ENCODE results near the gene PAFAH2.
"Not testable (repeated sequence)": the region's sequence is repeated elsewhere in the genome, so short reads cannot be mapped to it uniquely, and the experiment has no call there.

PAFAH2 gene

DNA sequence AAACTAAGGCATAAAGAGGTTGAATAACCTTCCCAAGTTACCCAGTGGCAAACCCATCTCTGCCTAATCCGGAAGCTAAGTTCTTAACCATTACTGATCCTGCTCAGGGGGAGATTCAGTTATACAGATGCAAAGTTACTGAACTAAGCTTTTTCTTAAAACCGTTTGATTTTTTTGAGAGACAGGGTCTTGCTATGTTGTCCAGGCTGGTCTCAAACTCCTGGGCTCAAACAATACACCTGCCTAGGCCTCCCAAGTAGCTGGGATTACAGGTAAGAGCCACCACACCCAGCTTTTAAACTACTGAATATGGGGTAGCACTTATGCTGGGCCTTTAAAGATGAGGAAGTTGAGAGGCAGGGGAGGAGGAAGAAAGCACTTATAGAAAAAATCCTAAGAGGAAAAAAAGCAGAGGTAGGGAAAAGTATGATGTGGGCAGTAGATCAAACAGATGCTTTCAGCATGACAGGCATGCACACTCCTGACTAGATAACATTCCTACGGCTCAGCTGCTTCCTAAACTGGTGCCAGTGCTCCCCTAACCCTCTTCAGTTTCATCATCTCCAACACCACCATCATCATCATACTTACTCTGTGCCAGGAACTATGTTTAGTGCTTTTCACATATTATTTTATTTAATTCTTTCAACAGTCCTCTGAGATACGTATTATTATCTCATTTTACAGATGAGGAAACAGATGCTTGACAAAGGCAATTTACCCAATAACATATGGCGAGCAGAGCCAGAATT is 5.8 kb downstream of the PAFAH2 start:
- peak; percentile 45 for DNase-seq
- in situ Hi-C loops (cut with MboI; ENCODE audit: low pct_unique_long_range_greater_than_20kb, low sequenced_read_pairs): loop anchor here (10.0 kb wide), 1 partner anchor 97 kb away; no protein-coding TSS in a partner anchor

DNA sequence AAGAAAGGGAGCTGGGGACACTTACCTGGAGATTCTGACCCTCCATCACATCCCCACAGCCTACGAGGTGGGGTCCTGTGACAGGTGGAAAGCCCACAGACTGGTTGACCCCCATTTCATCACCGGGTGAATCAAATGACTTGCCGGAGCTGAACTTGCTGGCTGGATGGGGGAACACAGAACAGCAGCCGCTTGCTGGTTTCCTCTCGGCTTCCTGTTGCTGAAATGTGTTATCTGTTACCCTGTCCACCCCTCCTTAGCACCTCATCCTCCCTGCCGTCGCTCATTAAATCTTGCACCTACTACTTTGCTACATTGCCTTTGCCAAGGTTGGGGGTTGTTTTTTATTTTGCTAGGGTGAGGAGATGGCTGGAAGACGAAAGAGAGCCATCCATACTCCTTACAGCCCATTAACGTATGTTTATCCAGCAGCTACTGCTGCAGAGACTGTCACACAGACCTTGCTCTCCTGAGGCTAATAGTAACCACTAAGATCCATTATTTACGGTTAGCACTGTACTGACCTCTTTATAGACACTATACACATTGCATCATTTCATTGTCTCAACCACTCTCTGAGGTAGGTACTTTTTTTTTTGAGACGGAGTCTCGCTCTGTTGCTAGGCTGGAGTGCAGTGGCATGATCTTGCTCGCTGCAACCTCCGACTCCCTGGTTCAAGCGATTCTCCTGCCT is 7.0 kb downstream of the PAFAH2 start:
- DNase-seq: peak; percentile 77
- in situ Hi-C loops (cut with MboI; ENCODE audit: low pct_unique_long_range_greater_than_20kb, low sequenced_read_pairs): loop anchor here (10.0 kb wide), 1 partner anchor 96 kb away; no protein-coding TSS in a partner anchor

DNA sequence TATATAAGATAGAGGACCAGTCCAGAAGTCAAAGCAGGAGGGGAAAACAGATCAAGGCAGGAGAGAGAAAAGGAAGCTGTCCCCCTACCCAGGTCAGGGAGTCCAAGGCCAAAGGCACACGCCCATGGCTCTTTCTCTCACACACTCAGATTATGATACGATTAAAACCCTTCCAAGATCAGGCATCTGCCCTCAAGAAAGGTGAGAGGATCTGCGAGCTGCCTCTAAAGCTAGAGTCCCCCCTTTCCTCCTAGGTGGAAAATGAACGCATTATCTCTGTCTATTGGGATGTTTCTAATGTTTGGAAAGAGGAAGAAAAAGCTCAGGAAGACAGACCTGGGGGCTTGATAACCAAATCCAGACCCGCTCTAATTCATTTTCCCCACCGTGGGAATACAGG is 7.6 kb downstream of the PAFAH2 start:
- no peak for DNase-seq
- in situ Hi-C loops (cut with MboI; ENCODE audit: low pct_unique_long_range_greater_than_20kb, low sequenced_read_pairs): loop anchor here (10.0 kb wide), 1 partner anchor 95 kb away; no protein-coding TSS in a partner anchor

GRCh38 chr1:25989440-25990234 is 8.2 kb downstream of the PAFAH2 start:
- in situ Hi-C loops (cut with MboI; ENCODE audit: low pct_unique_long_range_greater_than_20kb, low sequenced_read_pairs): loop anchor here (10.0 kb wide), 1 partner anchor 95 kb away; no protein-coding TSS in a partner anchor
- no peak for DNase-seq

GRCh38 chr1:25987951-25988350 is 9.9 kb downstream of the PAFAH2 start:
- no peak for DNase-seq
- in situ Hi-C loops (cut with MboI; ENCODE audit: low pct_unique_long_range_greater_than_20kb, low sequenced_read_pairs): no loop called here

DNA sequence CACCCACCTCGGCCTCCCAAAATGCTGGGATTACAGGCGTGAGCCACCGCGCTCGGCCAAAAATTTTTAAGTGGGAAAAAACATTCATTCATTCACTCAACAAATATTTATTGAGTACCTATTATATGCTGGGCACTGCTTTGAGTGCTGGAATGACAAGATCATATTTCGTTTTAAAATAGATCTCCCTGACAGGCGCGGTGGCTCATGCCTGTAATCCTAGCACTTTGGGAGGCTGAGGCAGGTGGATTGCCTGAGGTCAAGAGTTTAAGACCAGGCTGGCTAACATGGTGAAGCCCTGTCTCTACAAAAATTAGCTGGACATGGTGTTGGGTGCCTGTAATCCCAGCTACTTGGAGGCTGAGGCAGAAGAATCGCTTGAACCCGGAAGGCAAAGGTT is 11.1 kb downstream of the PAFAH2 start:
- in situ Hi-C loops (cut with MboI; ENCODE audit: low pct_unique_long_range_greater_than_20kb, low sequenced_read_pairs); DNase-seq: not testable (repeated sequence)

GRCh38 chr1:25985670-25986069 is 12.2 kb downstream of the PAFAH2 start:
- in situ Hi-C loops (cut with MboI; ENCODE audit: low pct_unique_long_range_greater_than_20kb, low sequenced_read_pairs): no loop called here
- DNase-seq: no peak

DNA sequence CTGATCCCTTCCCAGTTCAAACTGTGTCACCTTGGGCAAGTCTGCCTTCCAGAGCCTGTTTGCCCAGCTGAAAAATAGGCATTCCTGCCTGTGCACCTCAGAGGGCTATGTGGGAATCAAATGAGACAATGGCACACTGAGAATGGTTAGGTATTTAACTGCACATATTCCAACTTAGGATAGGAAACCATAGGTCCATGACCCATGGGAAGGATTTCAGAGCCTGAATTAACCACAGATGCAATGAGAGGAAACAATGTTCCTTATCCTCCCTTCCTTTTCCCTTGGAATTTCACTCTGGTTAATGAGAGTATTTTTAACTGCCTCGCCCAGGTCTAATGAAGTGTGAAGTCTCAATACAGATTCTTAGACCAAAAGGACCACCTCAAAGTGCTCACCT is 12.7 kb downstream of the PAFAH2 start:
- in situ Hi-C loops (cut with MboI; ENCODE audit: low pct_unique_long_range_greater_than_20kb, low sequenced_read_pairs): no loop called here
- DNase-seq: no peak

DNA sequence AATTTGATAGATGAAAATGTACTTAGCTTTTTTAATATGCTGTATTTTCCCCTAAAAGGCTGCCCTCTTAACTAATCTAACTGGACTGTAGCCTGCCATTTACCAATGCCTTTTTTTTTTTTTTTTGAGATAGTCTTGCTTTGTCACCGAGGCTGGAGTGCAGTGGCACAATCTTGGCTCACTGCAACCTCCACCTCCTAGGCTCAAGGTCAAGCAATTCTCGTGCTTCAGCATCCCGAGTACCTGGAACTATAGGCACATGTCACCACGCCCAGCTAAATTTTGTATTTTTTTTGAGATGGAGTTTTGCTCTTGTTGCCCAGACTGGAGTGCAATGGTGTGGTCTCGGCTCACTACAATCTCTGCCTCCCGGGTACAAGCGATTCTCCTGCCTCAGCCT is 18.7 kb downstream of the PAFAH2 start:
- DNase-seq: no peak
- in situ Hi-C loops (cut with MboI; ENCODE audit: low pct_unique_long_range_greater_than_20kb, low sequenced_read_pairs): no loop called here

GRCh38 chr1:25978403-25978802 is 19.5 kb downstream of the PAFAH2 start:
- no peak for DNase-seq
- in situ Hi-C loops (cut with MboI; ENCODE audit: low pct_unique_long_range_greater_than_20kb, low sequenced_read_pairs): no loop called here

DNA sequence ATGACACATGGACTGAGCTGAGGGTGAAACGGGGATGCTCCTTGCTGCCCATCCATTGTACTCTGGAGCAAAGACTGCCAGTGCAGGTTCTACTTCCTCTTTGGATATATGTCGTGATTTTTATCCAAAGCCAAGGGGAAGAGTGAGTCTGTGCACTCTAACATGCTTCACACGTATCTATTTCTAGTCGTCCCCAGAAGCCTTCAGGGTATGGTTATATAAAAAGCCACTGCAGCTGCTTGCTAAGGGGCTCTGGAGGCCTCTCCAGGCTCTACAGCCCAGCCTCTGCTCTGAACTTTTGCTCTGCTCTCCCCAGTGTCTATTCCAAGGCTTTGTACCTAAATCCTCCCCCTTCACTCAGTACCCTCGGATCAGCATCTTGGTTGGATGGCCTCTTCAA is 20.1 kb downstream of the PAFAH2 start:
- in situ Hi-C loops (cut with MboI; ENCODE audit: low pct_unique_long_range_greater_than_20kb, low sequenced_read_pairs): no loop called here
- no peak for DNase-seq

GRCh38 chr1:25973610-25974321 is 24.1 kb downstream of the PAFAH2 start:
- in situ Hi-C loops (cut with MboI; ENCODE audit: low pct_unique_long_range_greater_than_20kb, low sequenced_read_pairs): no loop called here
- DNase-seq: no peak

GRCh38 chr1:25971811-25972180 is 26.1 kb downstream of the PAFAH2 start:
- in situ Hi-C loops (cut with MboI; ENCODE audit: low pct_unique_long_range_greater_than_20kb, low sequenced_read_pairs): no loop called here
- DNase-seq: no peak

DNA sequence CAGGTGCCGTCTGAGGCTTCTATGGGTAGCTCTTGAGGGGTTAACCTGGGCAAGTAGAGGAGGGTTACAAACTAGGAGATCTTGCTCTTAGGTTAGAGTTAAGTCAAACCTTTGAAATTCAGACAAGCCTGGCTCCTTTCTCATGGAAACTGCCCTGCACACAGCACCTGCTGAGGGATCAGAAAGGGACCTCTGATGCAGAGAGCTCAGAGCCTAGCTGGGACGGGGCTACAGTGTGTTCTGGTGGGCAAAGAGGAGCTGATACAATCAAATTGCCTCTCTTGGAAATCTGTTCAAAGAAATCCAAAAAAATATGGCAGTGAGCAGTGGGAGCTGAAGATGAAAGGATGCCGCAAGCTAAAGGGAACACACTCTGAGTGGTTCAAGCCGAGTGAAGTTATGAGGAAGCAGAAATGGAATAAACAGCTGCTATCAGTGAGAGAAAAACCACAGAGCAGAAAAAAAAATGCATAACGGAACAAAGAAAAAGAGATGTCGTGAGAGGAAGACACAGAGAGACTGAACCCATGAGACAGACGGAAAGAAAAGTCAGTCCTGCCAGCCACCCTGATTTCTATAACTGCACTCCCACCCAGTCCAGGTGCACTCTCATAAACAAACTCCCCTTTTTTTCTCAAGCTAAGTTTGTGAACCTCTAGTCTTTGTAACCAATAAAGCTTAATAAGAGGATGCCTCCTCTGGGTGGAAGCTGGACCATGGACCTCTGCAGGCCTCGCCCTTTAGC is 26.6 kb downstream of the PAFAH2 start:
- DNase-seq: peak; percentile 96
- in situ Hi-C loops (cut with MboI; ENCODE audit: low pct_unique_long_range_greater_than_20kb, low sequenced_read_pairs): no loop called here

- in situ Hi-C loops (cut with MboI; ENCODE audit: low pct_unique_long_range_greater_than_20kb, low sequenced_read_pairs): no loop called here
- DNase-seq: no peak
Observed at GRCh38 chr1:25967308-25967707, 30.6 kb downstream of the PAFAH2 start.

DNA sequence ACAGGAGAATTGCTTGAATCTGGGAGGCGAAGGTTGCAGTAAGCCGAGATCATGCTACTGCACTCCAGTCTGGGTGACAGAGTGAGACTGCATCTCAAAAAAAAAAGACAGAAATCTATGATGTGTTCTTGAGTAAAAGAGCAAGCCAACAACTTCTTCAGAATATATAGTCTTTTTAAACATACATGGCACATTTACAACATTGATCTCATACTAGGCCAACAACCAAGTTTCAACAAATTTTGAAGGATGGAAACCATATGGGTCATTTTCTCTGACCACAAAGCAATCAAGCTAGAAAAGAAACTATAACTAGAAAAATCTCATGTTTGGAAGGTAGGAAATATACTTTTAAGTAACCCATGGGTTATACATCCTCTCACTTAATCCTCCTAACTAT is 38.3 kb downstream of the PAFAH2 start:
- in situ Hi-C loops (cut with MboI; ENCODE audit: low pct_unique_long_range_greater_than_20kb, low sequenced_read_pairs): no loop called here
- no peak for DNase-seq

DNA sequence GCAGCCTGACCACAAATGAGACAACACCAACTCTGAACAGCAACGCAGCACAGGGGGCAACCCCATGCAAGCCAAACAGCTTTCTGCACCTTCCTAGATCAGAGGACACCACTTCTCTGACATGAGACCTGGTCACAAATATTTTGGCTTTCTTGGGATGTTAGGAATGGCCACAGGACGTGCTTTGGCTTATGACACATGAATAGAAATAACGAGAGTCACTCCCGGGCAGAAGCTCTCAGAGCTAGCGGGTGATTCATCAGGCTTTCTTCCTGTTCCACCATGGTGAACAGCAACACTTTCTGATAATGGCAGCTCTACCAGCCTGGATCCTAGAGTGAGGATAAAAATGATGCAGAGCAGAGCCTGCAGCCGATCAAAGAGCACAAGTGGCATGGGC is 39.4 kb downstream of the PAFAH2 start:
- in situ Hi-C loops (cut with MboI; ENCODE audit: low pct_unique_long_range_greater_than_20kb, low sequenced_read_pairs): no loop called here

DNA sequence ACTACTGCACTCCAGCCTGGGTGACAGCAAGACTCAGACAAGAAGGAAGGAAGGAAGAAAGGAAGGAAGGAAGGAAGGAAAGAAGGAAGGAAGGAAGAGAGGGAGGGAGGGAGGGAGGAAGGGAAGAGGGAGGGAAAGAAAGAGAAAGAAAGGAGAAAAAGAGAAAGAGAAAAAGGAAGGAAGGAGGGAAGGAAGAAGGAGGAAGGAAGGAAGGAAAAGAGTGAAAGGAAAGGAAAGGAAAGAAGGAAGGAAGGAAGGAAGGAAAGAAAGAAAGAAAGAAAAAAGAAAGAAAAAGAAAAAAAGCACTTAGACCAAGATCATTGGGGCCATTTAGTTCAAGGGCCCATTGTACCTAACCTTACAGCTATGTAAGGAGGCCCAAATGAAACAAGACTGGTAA is 42.3 kb downstream of the PAFAH2 start:
- no peak for DNase-seq
- in situ Hi-C loops (cut with MboI; ENCODE audit: low pct_unique_long_range_greater_than_20kb, low sequenced_read_pairs): no loop called here

More for the DNA sequence above, 39.4 kb downstream of the PAFAH2 start:
- no peak for DNase-seq

All from KBM-7 (cell line).